ENCODE data around the gene SLC44A1.

The SLC44A1 gene

GRCh38 chr9:105290954-105291353 is 46.5 kb downstream of the SLC44A1 start:
- H2BK5ac ChIP-seq (ENCODE audit: low read length): no peak overlapping the region
- no peak overlapping the region for H3K4me3 ChIP-seq (ENCODE audit: low read length in 2 of 2)
- peaks cover 0 to 4% of the 10 kb centered on the region in 2 donors for H3K4me1 ChIP-seq (ENCODE audit: control insufficient read depth in 2 of 2, insufficient read depth in 1 of 2, low read depth in 1 of 2, low read length in 2 of 2)
- H2AK5ac ChIP-seq (ENCODE audit: low read depth, low read length): no peak overlapping the region
- H3K27me3 ChIP-seq (ENCODE audit: control insufficient read depth in 3 of 3, insufficient read depth in 3 of 3, low read depth in 1 of 3, low read length in 3 of 3): no peaks in the 10 kb centered on the region
- no peak overlapping the region for H3K14ac ChIP-seq (ENCODE audit: low read length)
- H2BK120ac ChIP-seq (ENCODE audit: low read depth, low read length): no peak overlapping the region
- H4K91ac ChIP-seq (ENCODE audit: low read depth, low read length, poor library complexity): no peak overlapping the region
- DNase-seq (ENCODE audit: low spot score): no peak
- H3K18ac ChIP-seq (ENCODE audit: low read length): no peak overlapping the region
- no peak overlapping the region for H3K27ac ChIP-seq (replicated peaks; ENCODE audit: low read length)
- H3K4ac ChIP-seq (ENCODE audit: low read length): no peak overlapping the region
- no peak overlapping the region for H4K8ac ChIP-seq (ENCODE audit: low read depth, low read length)
- no peak overlapping the region for H2BK15ac ChIP-seq (ENCODE audit: low read length)
- H3K36me3 ChIP-seq (replicated peaks in 1 of 2; ENCODE audit: control insufficient read depth in 2 of 2, insufficient read depth in 2 of 2, low read length in 2 of 2): no peaks in the 10 kb centered on the region
- H3K4me2 ChIP-seq (ENCODE audit: insufficient read depth, low read length, poor library complexity, severe bottlenecking): no peak overlapping the region
- H3K23ac ChIP-seq (ENCODE audit: low read depth, low read length, poor library complexity): no peak overlapping the region
- H2BK12ac ChIP-seq (ENCODE audit: low read length): no peak overlapping the region
- no peaks in the 10 kb centered on the region for H3K79me1 ChIP-seq (ENCODE audit: low read depth, low read length)
- no peak overlapping the region for H2AFZ ChIP-seq (ENCODE audit: low read length)
- no peaks in the 10 kb centered on the region for H3K9me3 ChIP-seq (replicated peaks in 1 of 2; ENCODE audit: control insufficient read depth in 2 of 2, insufficient read depth in 1 of 2, low read depth in 1 of 2, low read length in 2 of 2)
- no CpG with 5 or more reads among the region's 1 CpG for WGBS, 2 donors (ENCODE audit: extremely low coverage in 2 of 2, insufficient read length in 2 of 2, insufficient replicate concordance in 1 of 2)
- no peak overlapping the region for H3K9ac ChIP-seq (ENCODE audit: low read depth, low read length, poor library complexity)

DNA sequence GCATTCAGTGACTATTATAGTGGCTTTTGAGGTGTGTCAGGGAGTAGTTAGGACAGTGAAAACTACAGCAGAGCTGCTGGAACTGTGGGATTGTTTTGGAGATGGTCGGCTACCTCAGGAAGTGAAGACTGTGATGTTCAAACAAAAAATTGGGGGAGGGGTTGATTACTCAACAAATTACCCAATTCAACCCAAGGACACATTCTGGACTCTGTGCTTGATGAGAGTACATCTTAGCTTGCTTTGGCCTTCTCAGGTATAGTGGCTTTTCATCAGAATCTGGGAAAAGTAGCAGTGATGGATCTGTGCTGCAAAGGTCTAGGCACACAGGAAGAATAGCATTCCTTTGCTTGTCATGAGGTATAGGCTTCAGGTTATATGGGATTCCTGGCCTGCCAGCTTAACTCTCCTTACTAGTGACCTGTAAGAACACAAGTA is 47.0 kb downstream of the SLC44A1 start:
- H4K91ac ChIP-seq (ENCODE audit: low read depth, low read length, poor library complexity): no peak overlapping the region
- no peak overlapping the region for H3K18ac ChIP-seq (ENCODE audit: low read length)
- no peak overlapping the region for H3K27ac ChIP-seq (replicated peaks; ENCODE audit: low read length)
- no peak for DNase-seq (ENCODE audit: low spot score)
- no peak overlapping the region for H2BK120ac ChIP-seq (ENCODE audit: low read depth, low read length)
- H2AFZ ChIP-seq (ENCODE audit: low read length): no peak overlapping the region
- H2AK5ac ChIP-seq (ENCODE audit: low read depth, low read length): no peak overlapping the region
- no peak overlapping the region for H3K4me3 ChIP-seq (ENCODE audit: low read length in 2 of 2)
- H3K4ac ChIP-seq (ENCODE audit: low read length): no peak overlapping the region
- H4K8ac ChIP-seq (ENCODE audit: low read depth, low read length): no peak overlapping the region
- H3K23ac ChIP-seq (ENCODE audit: low read depth, low read length, poor library complexity): no peak overlapping the region
- no peak overlapping the region for H2BK15ac ChIP-seq (ENCODE audit: low read length)
- H2BK5ac ChIP-seq (ENCODE audit: low read length): no peak overlapping the region
- no peak overlapping the region for H2BK12ac ChIP-seq (ENCODE audit: low read length)
- H3K4me1 ChIP-seq (ENCODE audit: control insufficient read depth in 2 of 2, insufficient read depth in 1 of 2, low read depth in 1 of 2, low read length in 2 of 2): peaks cover 0 to 6% of the 10 kb centered on the region in 2 donors
- H3K14ac ChIP-seq (ENCODE audit: low read length): no peak overlapping the region
- no peak overlapping the region for H3K4me2 ChIP-seq (ENCODE audit: insufficient read depth, low read length, poor library complexity, severe bottlenecking)
- H3K27me3 ChIP-seq (ENCODE audit: control insufficient read depth in 3 of 3, insufficient read depth in 3 of 3, low read depth in 1 of 3, low read length in 3 of 3): no peaks in the 10 kb centered on the region
- H3K79me1 ChIP-seq (ENCODE audit: low read depth, low read length): no peaks in the 10 kb centered on the region
- H3K9ac ChIP-seq (ENCODE audit: low read depth, low read length, poor library complexity): no peak overlapping the region
- H3K9me3 ChIP-seq (replicated peaks in 1 of 2; ENCODE audit: control insufficient read depth in 2 of 2, insufficient read depth in 1 of 2, low read depth in 1 of 2, low read length in 2 of 2): no peaks in the 10 kb centered on the region
- no CpG with 5 or more reads among the region's 1 CpG for WGBS, 2 donors (ENCODE audit: extremely low coverage in 2 of 2, insufficient read length in 2 of 2, insufficient replicate concordance in 1 of 2)
- no peaks in the 10 kb centered on the region for H3K36me3 ChIP-seq (replicated peaks in 1 of 2; ENCODE audit: control insufficient read depth in 2 of 2, insufficient read depth in 2 of 2, low read length in 2 of 2)

GRCh38 chr9:105291938-105292337 is 47.5 kb downstream of the SLC44A1 start:
- Histone ChIP-seq H3K4ac (ENCODE audit: low read length) (no peak overlapping the region), H2BK120ac (ENCODE audit: low read depth, low read length) (no peak overlapping the region), H2BK5ac (ENCODE audit: low read length) (no peak overlapping the region), H3K79me1 (ENCODE audit: low read depth, low read length) (no peaks in the 10 kb centered on the region), H3K18ac (ENCODE audit: low read length) (no peak overlapping the region), H3K27ac (replicated peaks; ENCODE audit: low read length) (no peak overlapping the region), H3K14ac (ENCODE audit: low read length) (no peak overlapping the region), H3K9me3 (replicated peaks in 1 of 2; ENCODE audit: control insufficient read depth in 2 of 2, insufficient read depth in 1 of 2, low read depth in 1 of 2, low read length in 2 of 2) (no peaks in the 10 kb centered on the region), H4K8ac (ENCODE audit: low read depth, low read length) (no peak overlapping the region), H3K9ac (ENCODE audit: low read depth, low read length, poor library complexity) (no peak overlapping the region), H3K36me3 (replicated peaks in 1 of 2; ENCODE audit: control insufficient read depth in 2 of 2, insufficient read depth in 2 of 2, low read length in 2 of 2) (no peaks in the 10 kb centered on the region), H3K4me3 (ENCODE audit: low read length in 2 of 2) (no peak overlapping the region), H2BK12ac (ENCODE audit: low read length) (no peak overlapping the region), H3K23ac (ENCODE audit: low read depth, low read length, poor library complexity) (no peak overlapping the region), H3K4me1 (ENCODE audit: control insufficient read depth in 2 of 2, insufficient read depth in 1 of 2, low read depth in 1 of 2, low read length in 2 of 2) (peaks cover 0 to 6% of the 10 kb centered on the region in 2 donors), H2AFZ (ENCODE audit: low read length) (no peak overlapping the region), H2BK15ac (ENCODE audit: low read length) (no peak overlapping the region), H3K27me3 (ENCODE audit: control insufficient read depth in 3 of 3, insufficient read depth in 3 of 3, low read depth in 1 of 3, low read length in 3 of 3) (no peaks in the 10 kb centered on the region), H4K91ac (ENCODE audit: low read depth, low read length, poor library complexity) (no peak overlapping the region), H3K4me2 (ENCODE audit: insufficient read depth, low read length, poor library complexity, severe bottlenecking) (no peak overlapping the region), H2AK5ac (ENCODE audit: low read depth, low read length) (no peak overlapping the region)
- WGBS, 2 donors (ENCODE audit: extremely low coverage in 2 of 2, insufficient read length in 2 of 2, insufficient replicate concordance in 1 of 2): no CpG with 5 or more reads among the region's 2 CpGs
- DNase-seq (ENCODE audit: low spot score): no peak

- Histone ChIP-seq H3K27me3 (ENCODE audit: control insufficient read depth in 3 of 3, insufficient read depth in 3 of 3, low read depth in 1 of 3, low read length in 3 of 3) (no peaks in the 10 kb centered on the region), H3K9ac (ENCODE audit: low read depth, low read length, poor library complexity) (no peak overlapping the region), H4K91ac (ENCODE audit: low read depth, low read length, poor library complexity) (no peak overlapping the region), H3K14ac (ENCODE audit: low read length) (no peak overlapping the region), H3K4ac (ENCODE audit: low read length) (no peak overlapping the region), H3K36me3 (replicated peaks in 1 of 2; ENCODE audit: control insufficient read depth in 2 of 2, insufficient read depth in 2 of 2, low read length in 2 of 2) (no peaks in the 10 kb centered on the region), H2BK120ac (ENCODE audit: low read depth, low read length) (no peak overlapping the region), H3K79me1 (ENCODE audit: low read depth, low read length) (no peaks in the 10 kb centered on the region), H2BK15ac (ENCODE audit: low read length) (no peak overlapping the region), H3K27ac (replicated peaks; ENCODE audit: low read length) (no peak overlapping the region), H3K9me3 (replicated peaks in 1 of 2; ENCODE audit: control insufficient read depth in 2 of 2, insufficient read depth in 1 of 2, low read depth in 1 of 2, low read length in 2 of 2) (no peaks in the 10 kb centered on the region), H3K4me1 (ENCODE audit: control insufficient read depth in 2 of 2, insufficient read depth in 1 of 2, low read depth in 1 of 2, low read length in 2 of 2) (peaks cover 2 to 6% of the 10 kb centered on the region in 2 donors), H4K8ac (ENCODE audit: low read depth, low read length) (no peak overlapping the region), H2BK5ac (ENCODE audit: low read length) (no peak overlapping the region), H2BK12ac (ENCODE audit: low read length) (no peak overlapping the region), H3K18ac (ENCODE audit: low read length) (no peak overlapping the region), H2AFZ (ENCODE audit: low read length) (no peak overlapping the region), H3K4me2 (ENCODE audit: insufficient read depth, low read length, poor library complexity, severe bottlenecking) (no peak overlapping the region), H3K4me3 (ENCODE audit: low read length in 2 of 2) (no peak overlapping the region), H2AK5ac (ENCODE audit: low read depth, low read length) (no peak overlapping the region), H3K23ac (ENCODE audit: low read depth, low read length, poor library complexity) (no peak overlapping the region)
- no peak for DNase-seq (ENCODE audit: low spot score)
- no CpG with 5 or more reads among the region's 3 CpGs for WGBS, 2 donors (ENCODE audit: extremely low coverage in 2 of 2, insufficient read length in 2 of 2, insufficient replicate concordance in 1 of 2)
Measured at GRCh38 chr9:105293408-105293807, 49.0 kb downstream of the SLC44A1 start.
